Hepatocyte (in vitro differentiated cells): ENCODE measurements around the gene EXOC8. TPM values are rescaled to one million over a fixed set of nuclear protein-coding genes. Genes with fewer than 3 reads are reported as not detected.

Source experiments
- DNase-seq: peaks from one replicate; pipeline ENCODE4 v3.0.0-alpha.2; 2016; ENCODE audit warnings: low spot score
- H2AFZ ChIP-seq: fragments of 200-600 bp; sonication (generic); 2 replicates; pipeline ENCODE4 v1.6.0; 2016; ENCODE audit warnings: antibody characterized with exemption, mild to moderate bottlenecking
- H3K27ac ChIP-seq: fragments of 200-600 bp; sonication (generic); 2 replicates; pipeline ENCODE4 v1.5.1; 2016; ENCODE audit warnings: mild to moderate bottlenecking
- H3K27me3 ChIP-seq: fragments of 200-600 bp; sonication (generic); 2 replicates; pipeline ENCODE4 v1.6.1; 2016
- H3K36me3 ChIP-seq: fragments of 200-600 bp; sonication (generic); replicated peaks from 2 replicates; pipeline ENCODE4 v1.5.1; 2016; ENCODE audit warnings: low read depth; ENCODE audit not compliant: insufficient read depth
- H3K4me1 ChIP-seq: fragments of 200-600 bp; sonication (generic); 2 replicates; pipeline ENCODE4 v1.5.1; 2016; ENCODE audit warnings: mild to moderate bottlenecking, moderate library complexity; ENCODE audit not compliant: insufficient read depth
- H3K4me2 ChIP-seq: fragments of 200-600 bp; sonication (generic); 2 replicates; pipeline ENCODE4 v1.6.0; 2016
- H3K4me3 ChIP-seq: fragments of 200-600 bp; sonication (generic); 2 replicates; pipeline ENCODE4 v1.5.1; 2016; ENCODE audit warnings: mild to moderate bottlenecking
- H3K79me2 ChIP-seq: fragments of 200-600 bp; sonication (generic); 2 replicates; pipeline ENCODE4 v1.6.0; 2017; ENCODE audit warnings: mild to moderate bottlenecking
- H3K9me2 ChIP-seq: fragments of 200-600 bp; sonication (generic); replicated peaks from 2 replicates; pipeline ENCODE4 v1.6.0; 2017; ENCODE audit warnings: mild to moderate bottlenecking; ENCODE audit not compliant: insufficient read depth
- H3K9me3 ChIP-seq: fragments of 200-600 bp; sonication (generic); 2 replicates; pipeline ENCODE4 v1.5.1; 2016; ENCODE audit warnings: low read depth, mild to moderate bottlenecking
- H4K20me1 ChIP-seq: fragments of 200-600 bp; sonication (generic); 2 replicates; pipeline ENCODE4 v1.6.0; 2016; ENCODE audit warnings: mild to moderate bottlenecking; ENCODE audit not compliant: insufficient read depth, poor library complexity, severe bottlenecking
- EZH2 ChIP-seq: fragments of 200-600 bp; sonication (generic); IDR thresholded peaks from 2 replicates; pipeline ENCODE4 v1.6.1; 2016; ENCODE audit warnings: antibody characterized with exemption, mild to moderate bottlenecking, borderline replicate concordance
- EZH2phosphoT487 ChIP-seq: fragments of 200-600 bp; sonication (generic); IDR thresholded peaks from one replicate; pipeline ENCODE4 v1.6.1; 2018; ENCODE audit warnings: antibody characterized with exemption, mild to moderate bottlenecking, low read depth, moderate library complexity; ENCODE audit not compliant: unreplicated experiment, severe bottlenecking
- WGBS: methylation state at CpG from one replicate; pipeline ENCODE4 v1.1.6; 2016; ENCODE audit warnings: low lambda C conversion rate; ENCODE audit errors: missing lambda C conversion rate; 5-methylcytosine and 5-hydroxymethylcytosine counted together
- polyA plus RNA-seq: library from polyadenylated mRNA; unstranded; fragments of >200 nt; fragmentation: Nextera tagmentation; extraction: Ambion mirVana; gene quantifications from 2 replicates; pipeline ENCODE4 v1.2.1, GENCODE V29; 2016
- total RNA-seq: library from RNA; depleted of rRNA; stranded (reverse); fragments of >200 nt; gene quantifications from 2 replicates; pipeline ENCODE4 v1.2.3, GENCODE V29; 2014
- TF ChIP-seq, protein P1 (sequence below): fragments of 200-600 bp; sonication (generic); IDR thresholded peaks from 2 replicates; pipeline ENCODE4 v1.5.1; 2016; ENCODE audit warnings: antibody characterized with exemption, mild to moderate bottlenecking; ENCODE audit not compliant: poor library complexity

EXOC8 gene, protein sequence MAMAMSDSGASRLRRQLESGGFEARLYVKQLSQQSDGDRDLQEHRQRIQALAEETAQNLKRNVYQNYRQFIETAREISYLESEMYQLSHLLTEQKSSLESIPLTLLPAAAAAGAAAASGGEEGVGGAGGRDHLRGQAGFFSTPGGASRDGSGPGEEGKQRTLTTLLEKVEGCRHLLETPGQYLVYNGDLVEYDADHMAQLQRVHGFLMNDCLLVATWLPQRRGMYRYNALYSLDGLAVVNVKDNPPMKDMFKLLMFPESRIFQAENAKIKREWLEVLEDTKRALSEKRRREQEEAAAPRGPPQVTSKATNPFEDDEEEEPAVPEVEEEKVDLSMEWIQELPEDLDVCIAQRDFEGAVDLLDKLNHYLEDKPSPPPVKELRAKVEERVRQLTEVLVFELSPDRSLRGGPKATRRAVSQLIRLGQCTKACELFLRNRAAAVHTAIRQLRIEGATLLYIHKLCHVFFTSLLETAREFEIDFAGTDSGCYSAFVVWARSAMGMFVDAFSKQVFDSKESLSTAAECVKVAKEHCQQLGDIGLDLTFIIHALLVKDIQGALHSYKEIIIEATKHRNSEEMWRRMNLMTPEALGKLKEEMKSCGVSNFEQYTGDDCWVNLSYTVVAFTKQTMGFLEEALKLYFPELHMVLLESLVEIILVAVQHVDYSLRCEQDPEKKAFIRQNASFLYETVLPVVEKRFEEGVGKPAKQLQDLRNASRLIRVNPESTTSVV
- total RNA-seq (20.6 and 23.4 TPM in 2 replicates), polyA plus RNA-seq (3.2 and 4.0 TPM in 2 replicates)

DNA sequence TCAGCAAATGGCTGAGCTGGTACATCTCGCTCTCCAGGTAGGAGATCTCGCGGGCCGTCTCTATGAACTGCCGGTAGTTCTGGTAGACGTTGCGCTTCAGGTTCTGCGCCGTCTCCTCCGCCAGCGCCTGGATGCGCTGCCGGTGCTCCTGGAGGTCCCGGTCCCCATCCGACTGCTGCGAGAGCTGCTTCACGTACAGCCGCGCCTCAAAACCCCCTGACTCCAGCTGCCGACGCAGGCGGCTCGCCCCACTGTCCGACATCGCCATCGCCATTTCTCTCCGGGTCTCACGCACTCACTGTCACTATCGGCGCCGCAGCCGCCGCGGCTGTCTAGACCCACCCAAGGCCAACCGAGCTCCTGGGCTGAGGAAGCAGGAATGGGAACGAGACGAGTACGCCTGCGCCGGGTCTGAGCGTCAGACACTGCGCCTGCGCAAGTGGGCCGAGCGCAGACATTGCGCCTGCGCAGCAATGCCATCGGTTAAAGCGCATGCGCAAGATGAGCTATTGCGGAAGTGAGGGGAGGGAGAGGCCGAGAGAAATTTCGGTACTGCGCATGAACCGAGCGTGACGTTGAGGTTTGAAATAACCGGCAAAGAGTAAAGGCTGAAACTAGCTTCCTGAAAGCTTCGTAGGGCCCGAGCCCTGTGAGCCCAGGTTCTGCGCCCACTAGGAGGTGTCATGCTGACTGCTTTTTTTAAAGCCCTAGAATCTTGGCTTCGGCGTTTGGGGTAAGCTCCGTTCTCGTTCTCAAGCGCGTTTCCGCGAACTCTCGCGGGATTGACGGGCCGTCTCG lies at the start of gene EXOC8:
EXOC8 (minus strand) TSS at position 381 of the 798 bp plus-strand sequence; CDS start at position 274, 107 bp downstream.
- peak; percentile 98 for DNase-seq
- Histone ChIP-seq H3K4me3 (peak within 1 kb of the TSS; percentile 53), H3K27ac (peak within 1 kb of the TSS; percentile 93), H3K4me1 (peaks cover 43% of the 10 kb centered on the region), H3K4me2 (peak within 1 kb of the TSS; percentile 93), H3K79me2 (peaks cover 84% of the 10 kb centered on the region), H3K36me3 (no peaks in the 10 kb centered on the region), H3K9me2 (no peaks in the 10 kb centered on the region), H3K9me3 (no peaks in the 10 kb centered on the region), H3K27me3 (no peaks in the 10 kb centered on the region), H2AFZ (peak within 1 kb of the TSS; percentile 76), H4K20me1 (peaks cover 37% of the 10 kb centered on the region)
- TF ChIP-seq EZH2: no peak
- WGBS: under 1% methylated on average over 65 of the region's 74 CpGs

DNA sequence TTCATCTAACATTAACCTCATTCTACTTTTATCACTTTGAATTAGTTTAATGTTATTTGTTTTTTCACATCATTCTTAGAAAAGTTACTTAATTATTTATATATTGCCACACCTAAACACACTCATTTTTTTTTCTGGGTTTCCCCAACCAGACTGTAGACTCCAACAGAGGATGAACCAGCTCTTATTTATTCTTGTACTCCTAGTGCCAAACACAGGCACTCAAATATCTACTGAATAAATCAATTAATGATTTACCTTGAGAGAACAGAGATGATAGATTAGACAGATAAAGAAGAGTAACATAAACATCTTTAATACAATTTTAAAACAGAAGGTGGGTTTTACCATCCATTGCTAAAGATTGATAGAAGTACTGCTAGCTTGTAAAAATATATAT lies 48.8 kb upstream of the EXOC8 start:
- Histone ChIP-seq H3K27ac (no peak overlapping the region), H3K9me2 (no peaks in the 10 kb centered on the region), H2AFZ (no peak overlapping the region), H3K4me2 (no peak overlapping the region), H3K4me3 (no peak overlapping the region), H3K79me2 (peaks cover 94% of the 10 kb centered on the region), H3K27me3 (no peaks in the 10 kb centered on the region), H4K20me1 (peaks cover 21% of the 10 kb centered on the region), H3K9me3 (no peaks in the 10 kb centered on the region), H3K4me1 (peaks cover 12% of the 10 kb centered on the region), H3K36me3 (no peaks in the 10 kb centered on the region)
- TF ChIP-seq, protein P1, sequence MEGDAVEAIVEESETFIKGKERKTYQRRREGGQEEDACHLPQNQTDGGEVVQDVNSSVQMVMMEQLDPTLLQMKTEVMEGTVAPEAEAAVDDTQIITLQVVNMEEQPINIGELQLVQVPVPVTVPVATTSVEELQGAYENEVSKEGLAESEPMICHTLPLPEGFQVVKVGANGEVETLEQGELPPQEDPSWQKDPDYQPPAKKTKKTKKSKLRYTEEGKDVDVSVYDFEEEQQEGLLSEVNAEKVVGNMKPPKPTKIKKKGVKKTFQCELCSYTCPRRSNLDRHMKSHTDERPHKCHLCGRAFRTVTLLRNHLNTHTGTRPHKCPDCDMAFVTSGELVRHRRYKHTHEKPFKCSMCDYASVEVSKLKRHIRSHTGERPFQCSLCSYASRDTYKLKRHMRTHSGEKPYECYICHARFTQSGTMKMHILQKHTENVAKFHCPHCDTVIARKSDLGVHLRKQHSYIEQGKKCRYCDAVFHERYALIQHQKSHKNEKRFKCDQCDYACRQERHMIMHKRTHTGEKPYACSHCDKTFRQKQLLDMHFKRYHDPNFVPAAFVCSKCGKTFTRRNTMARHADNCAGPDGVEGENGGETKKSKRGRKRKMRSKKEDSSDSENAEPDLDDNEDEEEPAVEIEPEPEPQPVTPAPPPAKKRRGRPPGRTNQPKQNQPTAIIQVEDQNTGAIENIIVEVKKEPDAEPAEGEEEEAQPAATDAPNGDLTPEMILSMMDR: no peak
- TF ChIP-seq EZH2phosphoT487: no peak
- TF ChIP-seq EZH2: no peak
- no peak for DNase-seq

DNA sequence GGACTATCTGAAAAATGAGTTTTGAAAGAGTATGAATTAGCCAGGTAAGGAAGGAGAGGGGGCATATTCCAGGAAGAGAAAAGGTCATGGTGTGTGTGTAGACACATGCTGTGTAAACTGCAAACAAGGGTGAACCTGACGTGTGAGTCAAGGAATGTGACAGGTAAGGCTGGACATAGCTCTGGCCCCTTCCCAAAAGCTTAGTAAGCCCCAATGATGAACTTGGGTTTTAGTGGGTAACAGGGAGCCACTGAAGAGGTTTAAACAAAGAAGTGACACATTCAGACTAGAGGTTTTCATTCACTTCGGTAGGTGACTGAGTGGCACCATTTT lies 47.7 kb upstream of the EXOC8 start:
- no peak overlapping the region for H3K4me3 ChIP-seq
- no peak for TF ChIP-seq EZH2
- no peak for TF ChIP-seq EZH2phosphoT487
- TF ChIP-seq, protein P1: no peak
- H3K9me3 ChIP-seq: no peaks in the 10 kb centered on the region
- DNase-seq: peak; percentile 28
- H3K4me2 ChIP-seq: no peak overlapping the region
- no peak overlapping the region for H2AFZ ChIP-seq
- H3K27ac ChIP-seq: peak overlapping the region; percentile 64
- 68% methylated on average over 2 of the region's 2 CpGs for WGBS
- no peaks in the 10 kb centered on the region for H3K9me2 ChIP-seq
- no peaks in the 10 kb centered on the region for H3K36me3 ChIP-seq
- no peaks in the 10 kb centered on the region for H3K27me3 ChIP-seq
- peaks cover 94% of the 10 kb centered on the region for H3K79me2 ChIP-seq
- peaks cover 12% of the 10 kb centered on the region for H3K4me1 ChIP-seq
- H4K20me1 ChIP-seq: peaks cover 23% of the 10 kb centered on the region
